HEK293 (cell line): ENCODE data around the gene NLRP9.

ENCODE experiments used
- ZBTB21 ChIP-seq: fragments of 450-650 bp; formaldehyde crosslinking; IDR thresholded peaks from 2 replicates; pipeline ENCODE4 v1.5.1; 2017; ENCODE audit warnings: missing biosample characterization, missing genetic modification characterization
- ZEB2 ChIP-seq: fragments of 450-650 bp; formaldehyde crosslinking; IDR thresholded peaks from 2 replicates; pipeline ENCODE4 v1.5.1; 2016; ENCODE audit warnings: missing biosample characterization, missing genetic modification characterization
- ZNF366 ChIP-seq: fragments of 450-650 bp; formaldehyde crosslinking; conservative IDR thresholded peaks from 2 replicates; pipeline ENCODE4 v1.5.1; 2016; ENCODE audit warnings: missing biosample characterization, missing genetic modification characterization
- ZNF596 ChIP-seq: fragments of 450-650 bp; IDR thresholded peaks from 2 replicates; pipeline ENCODE4 v1.5.0; 2018; ENCODE audit warnings: missing biosample characterization, mild to moderate bottlenecking, missing genetic modification characterization, moderate library complexity
- TF ChIP-seq, protein P1 (sequence below): fragments of 450-650 bp; formaldehyde crosslinking; IDR thresholded peaks from 2 replicates; pipeline ENCODE4 v1.5.1; 2016; ENCODE audit warnings: missing biosample characterization, missing genetic modification characterization
- TF ChIP-seq, protein P2 (sequence below): fragments of 450-650 bp; formaldehyde crosslinking; IDR thresholded peaks from 2 replicates; pipeline ENCODE4 v1.5.1; 2016; ENCODE audit warnings: missing biosample characterization, missing genetic modification characterization

DNA sequence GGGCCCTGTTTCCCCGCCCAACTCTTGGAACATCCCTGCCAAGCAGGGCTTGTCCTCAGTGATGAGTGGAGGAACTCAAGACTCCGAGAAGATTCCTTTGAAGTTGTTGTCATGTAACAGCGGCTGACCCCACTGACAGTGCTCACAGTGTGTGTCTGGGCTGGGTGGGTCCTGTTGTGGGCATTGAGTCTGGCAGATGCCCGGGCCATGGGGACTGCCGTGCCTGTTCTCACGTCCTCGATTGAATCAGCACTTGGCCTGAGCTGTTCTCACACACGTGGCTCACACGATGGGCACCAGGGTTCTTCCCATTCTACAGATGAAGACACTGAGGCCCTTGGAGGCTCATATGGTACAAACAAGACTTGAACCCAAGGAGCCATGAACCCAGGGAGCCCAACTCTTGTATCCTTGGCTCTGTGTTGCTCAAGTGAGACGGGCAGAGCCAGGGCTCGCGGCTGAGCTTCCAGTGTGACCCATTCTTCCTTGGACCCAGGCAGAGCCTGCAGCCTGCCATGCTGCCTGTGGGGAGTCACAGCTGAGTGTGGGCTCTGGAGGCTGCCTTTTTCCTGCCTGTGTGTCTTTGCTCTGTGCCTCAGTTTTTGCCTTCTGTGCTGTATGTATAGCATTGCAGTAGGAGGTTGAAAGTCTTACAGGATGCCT lies 71.7 kb downstream of the NLRP9 start:
- TF ChIP-seq ZEB2 (tag by site-specific recombination) (no peak), ZNF596 (no peak), ZBTB21 (tag by site-specific recombination) (no peak), ZNF366 (no peak)
- TF ChIP-seq, protein P1, sequence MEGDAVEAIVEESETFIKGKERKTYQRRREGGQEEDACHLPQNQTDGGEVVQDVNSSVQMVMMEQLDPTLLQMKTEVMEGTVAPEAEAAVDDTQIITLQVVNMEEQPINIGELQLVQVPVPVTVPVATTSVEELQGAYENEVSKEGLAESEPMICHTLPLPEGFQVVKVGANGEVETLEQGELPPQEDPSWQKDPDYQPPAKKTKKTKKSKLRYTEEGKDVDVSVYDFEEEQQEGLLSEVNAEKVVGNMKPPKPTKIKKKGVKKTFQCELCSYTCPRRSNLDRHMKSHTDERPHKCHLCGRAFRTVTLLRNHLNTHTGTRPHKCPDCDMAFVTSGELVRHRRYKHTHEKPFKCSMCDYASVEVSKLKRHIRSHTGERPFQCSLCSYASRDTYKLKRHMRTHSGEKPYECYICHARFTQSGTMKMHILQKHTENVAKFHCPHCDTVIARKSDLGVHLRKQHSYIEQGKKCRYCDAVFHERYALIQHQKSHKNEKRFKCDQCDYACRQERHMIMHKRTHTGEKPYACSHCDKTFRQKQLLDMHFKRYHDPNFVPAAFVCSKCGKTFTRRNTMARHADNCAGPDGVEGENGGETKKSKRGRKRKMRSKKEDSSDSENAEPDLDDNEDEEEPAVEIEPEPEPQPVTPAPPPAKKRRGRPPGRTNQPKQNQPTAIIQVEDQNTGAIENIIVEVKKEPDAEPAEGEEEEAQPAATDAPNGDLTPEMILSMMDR (tag by site-specific recombination), result no peak
- TF ChIP-seq, protein P2, sequence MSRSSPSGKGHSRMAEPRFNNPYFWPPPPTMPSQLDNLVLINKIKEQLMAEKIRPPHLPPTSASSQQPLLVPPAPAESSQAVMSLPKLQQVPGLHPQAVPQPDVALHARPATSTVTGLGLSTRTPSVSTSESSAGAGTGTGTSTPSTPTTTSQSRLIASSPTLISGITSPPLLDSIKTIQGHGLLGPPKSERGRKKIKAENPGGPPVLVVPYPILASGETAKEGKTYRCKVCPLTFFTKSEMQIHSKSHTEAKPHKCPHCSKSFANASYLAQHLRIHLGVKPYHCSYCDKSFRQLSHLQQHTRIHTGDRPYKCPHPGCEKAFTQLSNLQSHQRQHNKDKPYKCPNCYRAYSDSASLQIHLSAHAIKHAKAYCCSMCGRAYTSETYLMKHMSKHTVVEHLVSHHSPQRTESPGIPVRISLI (tag by site-specific recombination), result no peak
